ENCODE results near the gene MED13. TPM values are rescaled to one million over a fixed set of nuclear protein-coding genes. Genes with fewer than 3 reads are reported as not detected.

MED13 gene
- total RNA-seq, 1 experiment from 2014 or later = 49.4 TPM

DNA sequence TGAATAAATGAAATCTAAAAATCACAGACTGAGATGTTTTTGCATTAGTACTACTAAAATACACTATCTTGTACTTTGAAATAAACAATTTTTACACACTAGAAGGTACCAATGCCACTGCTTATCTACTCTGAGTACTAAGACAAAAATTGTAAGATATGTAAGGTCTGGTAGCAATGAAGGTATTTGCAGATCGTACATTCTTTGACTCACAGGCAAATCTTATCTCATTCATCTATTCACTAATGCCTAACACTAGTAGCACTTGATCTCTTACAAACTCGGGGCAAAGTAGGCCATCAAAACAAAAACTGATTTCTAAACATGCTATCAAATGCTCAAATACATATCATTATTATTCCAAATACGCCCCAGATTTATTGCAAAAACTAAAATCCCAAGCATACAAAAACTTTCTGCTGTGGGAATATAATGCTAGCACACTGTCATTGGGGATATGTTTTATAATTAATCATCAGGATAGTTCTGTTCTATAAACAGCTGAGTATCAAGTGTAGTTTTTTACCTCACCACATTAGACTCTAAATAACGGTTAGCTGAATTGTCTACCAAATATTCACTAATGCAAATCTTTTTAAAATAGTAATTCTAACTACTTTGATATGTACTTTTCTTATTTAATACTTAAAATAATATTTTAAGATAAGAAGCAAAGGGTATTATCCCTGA, 68.0 kb downstream of the MED13 start:
- peaks cover 6% of the 10 kb centered on the region; the same call in 1 of the 2 replicates for H3K36me3 ChIP-seq (ENCODE audit: low read depth)
- H3K79me2 ChIP-seq (ENCODE audit: low read depth) = peaks cover 12% of the 10 kb centered on the region
- no peaks in the 10 kb centered on the region for H3K9me3 ChIP-seq (ENCODE audit: insufficient read depth, low read depth)
- no peaks in the 10 kb centered on the region for H3K9me2 ChIP-seq (ENCODE audit: insufficient read depth)
- H3K4me2 ChIP-seq = no peak overlapping the region
- H4K20me1 ChIP-seq (ENCODE audit: insufficient read depth) = peaks cover 16% of the 10 kb centered on the region
- ChIA-PET POLR2A (ENCODE audit: unreplicated experiment) (no interaction called here), CTCF (no interaction called here)
- H3K27me3 ChIP-seq (ENCODE audit: insufficient read depth, low read depth) = no peaks in the 10 kb centered on the region
- no peaks in the 10 kb centered on the region for H3F3A ChIP-seq (ENCODE audit: insufficient read depth, low read depth)
- no peaks in the 10 kb centered on the region for H3K4me1 ChIP-seq (replicated peaks; ENCODE audit: insufficient read depth)
- no peak overlapping the region for H3K4me3 ChIP-seq
- no peak for DNase-seq
- H3K27ac ChIP-seq = no peak overlapping the region
- no peak overlapping the region for H2AFZ ChIP-seq
- intact Hi-C loops (cut with micrococcal nuclease; ENCODE audit: unreplicated experiment) = no loop called here
- TF ChIP-seq, protein P1, sequence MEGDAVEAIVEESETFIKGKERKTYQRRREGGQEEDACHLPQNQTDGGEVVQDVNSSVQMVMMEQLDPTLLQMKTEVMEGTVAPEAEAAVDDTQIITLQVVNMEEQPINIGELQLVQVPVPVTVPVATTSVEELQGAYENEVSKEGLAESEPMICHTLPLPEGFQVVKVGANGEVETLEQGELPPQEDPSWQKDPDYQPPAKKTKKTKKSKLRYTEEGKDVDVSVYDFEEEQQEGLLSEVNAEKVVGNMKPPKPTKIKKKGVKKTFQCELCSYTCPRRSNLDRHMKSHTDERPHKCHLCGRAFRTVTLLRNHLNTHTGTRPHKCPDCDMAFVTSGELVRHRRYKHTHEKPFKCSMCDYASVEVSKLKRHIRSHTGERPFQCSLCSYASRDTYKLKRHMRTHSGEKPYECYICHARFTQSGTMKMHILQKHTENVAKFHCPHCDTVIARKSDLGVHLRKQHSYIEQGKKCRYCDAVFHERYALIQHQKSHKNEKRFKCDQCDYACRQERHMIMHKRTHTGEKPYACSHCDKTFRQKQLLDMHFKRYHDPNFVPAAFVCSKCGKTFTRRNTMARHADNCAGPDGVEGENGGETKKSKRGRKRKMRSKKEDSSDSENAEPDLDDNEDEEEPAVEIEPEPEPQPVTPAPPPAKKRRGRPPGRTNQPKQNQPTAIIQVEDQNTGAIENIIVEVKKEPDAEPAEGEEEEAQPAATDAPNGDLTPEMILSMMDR (conservative IDR thresholded peaks at IDR 0.05) = no peak
- TF ChIP-seq EZH2 (IDR thresholded peaks at IDR 0.05; ENCODE audit: low read depth) = no peak
- BruUV-seq (replicated peaks) = no TSS peak

DNA sequence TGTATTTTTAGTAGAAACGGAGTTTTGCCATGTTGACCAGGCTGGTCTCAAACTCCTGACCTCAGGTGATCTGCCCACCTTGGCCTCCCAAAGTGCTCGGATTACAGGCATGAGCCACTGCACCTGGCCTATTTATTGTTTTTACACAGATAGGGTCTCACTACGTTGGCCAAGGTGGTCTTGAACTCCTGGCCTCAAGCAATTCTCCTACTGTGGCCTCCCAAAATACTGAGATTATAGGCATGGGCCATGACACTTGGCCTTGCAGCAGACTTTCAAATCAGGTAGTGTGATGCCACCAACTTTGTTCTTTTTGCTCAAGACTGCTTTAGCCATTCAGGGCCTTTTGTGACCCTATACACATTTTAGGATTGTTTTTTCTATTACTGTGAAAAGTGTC, 75.6 kb downstream of the MED13 start:
- BruUV-seq (replicated peaks) = no TSS peak
- Histone ChIP-seq H3K27me3 (ENCODE audit: insufficient read depth, low read depth) (no peaks in the 10 kb centered on the region), H3K9me3 (ENCODE audit: insufficient read depth, low read depth) (no peaks in the 10 kb centered on the region), H3K9me2 (ENCODE audit: insufficient read depth) (no peaks in the 10 kb centered on the region), H3K4me3 (no peak overlapping the region), H3K4me2 (no peak overlapping the region), H3K36me3 (ENCODE audit: low read depth) (peaks cover 8% of the 10 kb centered on the region), H3F3A (ENCODE audit: insufficient read depth, low read depth) (peaks cover 5% of the 10 kb centered on the region; the same call in 1 of the 2 replicates), H3K79me2 (ENCODE audit: low read depth) (no peaks in the 10 kb centered on the region), H2AFZ (no peak overlapping the region), H4K20me1 (ENCODE audit: insufficient read depth) (peaks cover 5% of the 10 kb centered on the region; the same call in 1 of the 2 replicates), H3K4me1 (replicated peaks; ENCODE audit: insufficient read depth) (no peaks in the 10 kb centered on the region), H3K27ac (no peak overlapping the region)
- no peak for TF ChIP-seq EZH2 (IDR thresholded peaks at IDR 0.05; ENCODE audit: low read depth)
- TF ChIP-seq, protein P1 (conservative IDR thresholded peaks at IDR 0.05) = no peak
- DNase-seq = no peak
- intact Hi-C loops (cut with micrococcal nuclease; ENCODE audit: unreplicated experiment) = no loop called here
- POLR2A ChIA-PET (ENCODE audit: unreplicated experiment) = no interaction called here
- CTCF ChIA-PET = no interaction called here

DNA sequence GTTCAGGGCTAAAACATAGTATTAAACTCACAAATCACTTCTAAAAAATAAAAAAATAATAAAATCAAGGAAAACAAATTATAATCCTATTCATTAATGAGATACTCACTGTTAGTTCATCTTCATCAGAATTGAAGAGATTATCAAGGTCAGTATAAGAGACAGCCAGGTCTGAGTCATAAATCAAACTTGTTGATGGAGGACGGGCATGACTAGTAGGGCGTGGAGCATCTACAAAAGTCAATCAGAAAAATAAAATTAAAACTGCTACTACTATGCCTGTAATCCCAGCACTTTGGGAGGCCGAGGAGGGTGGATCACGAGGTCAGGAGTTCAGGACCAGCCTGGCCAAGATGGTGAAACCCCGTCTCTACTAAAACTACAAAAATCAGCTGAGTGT, 78.2 kb downstream of the MED13 start:
- Histone ChIP-seq H3K27me3 (ENCODE audit: insufficient read depth, low read depth) (no peaks in the 10 kb centered on the region), H2AFZ (no peak overlapping the region), H3K4me3 (no peak overlapping the region), H4K20me1 (ENCODE audit: insufficient read depth) (peaks cover 5% of the 10 kb centered on the region; the same call in 1 of the 2 replicates), H3K4me2 (no peak overlapping the region), H3K4me1 (replicated peaks; ENCODE audit: insufficient read depth) (no peaks in the 10 kb centered on the region), H3F3A (ENCODE audit: insufficient read depth, low read depth) (peaks cover 11% of the 10 kb centered on the region), H3K36me3 (ENCODE audit: low read depth) (peaks cover 23% of the 10 kb centered on the region), H3K27ac (no peak overlapping the region), H3K9me3 (ENCODE audit: insufficient read depth, low read depth) (no peaks in the 10 kb centered on the region), H3K9me2 (ENCODE audit: insufficient read depth) (no peaks in the 10 kb centered on the region), H3K79me2 (ENCODE audit: low read depth) (no peaks in the 10 kb centered on the region)
- no peak for TF ChIP-seq EZH2 (IDR thresholded peaks at IDR 0.05; ENCODE audit: low read depth)
- TF ChIP-seq, protein P1 (conservative IDR thresholded peaks at IDR 0.05) = no peak
- no TSS peak for BruUV-seq (replicated peaks)
- DNase-seq = no peak
- CTCF ChIA-PET = no interaction called here
- POLR2A ChIA-PET (ENCODE audit: unreplicated experiment) = no interaction called here
- intact Hi-C loops (cut with micrococcal nuclease; ENCODE audit: unreplicated experiment) = no loop called here

Measured in PC-9 (cell line).